Measurements from ENCODE around the gene NEURL1.

The NEURL1 gene

DNA sequence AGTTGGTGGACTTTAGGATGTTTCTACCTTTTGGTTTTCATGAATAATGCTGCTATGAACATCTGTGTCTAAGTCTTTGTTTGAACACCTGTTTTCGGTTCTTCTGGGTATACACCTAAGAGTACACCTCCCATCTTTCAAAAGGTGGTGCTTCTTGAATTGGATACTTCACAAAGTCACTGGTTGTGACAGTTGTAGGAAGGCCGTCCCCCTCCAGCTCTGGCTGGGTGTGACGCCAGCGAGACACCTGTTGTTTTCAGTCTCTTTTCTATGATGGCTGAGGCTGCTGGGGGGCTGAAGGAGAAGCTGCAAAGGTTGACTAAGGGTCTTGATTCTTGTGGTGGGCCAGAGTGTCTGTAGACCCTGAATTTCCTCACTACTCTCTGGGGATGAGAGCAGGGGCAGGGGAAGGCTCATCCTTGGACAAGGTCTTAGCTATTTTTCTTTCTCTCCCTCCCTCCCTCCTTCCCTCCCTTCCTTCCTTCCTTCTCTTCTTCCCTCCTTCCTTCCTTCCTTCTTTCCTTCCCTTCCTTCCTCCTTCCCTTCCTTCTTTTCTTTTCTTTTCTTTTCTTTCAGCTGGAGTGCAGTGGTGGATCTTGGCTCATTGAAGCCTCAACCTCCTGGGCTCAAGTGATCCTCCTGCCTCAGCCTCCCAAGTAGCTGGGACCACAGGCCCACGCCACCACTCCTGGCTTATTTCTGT is 5.6 kb downstream of the NEURL1 start:
- TF ChIP-seq, protein P1, sequence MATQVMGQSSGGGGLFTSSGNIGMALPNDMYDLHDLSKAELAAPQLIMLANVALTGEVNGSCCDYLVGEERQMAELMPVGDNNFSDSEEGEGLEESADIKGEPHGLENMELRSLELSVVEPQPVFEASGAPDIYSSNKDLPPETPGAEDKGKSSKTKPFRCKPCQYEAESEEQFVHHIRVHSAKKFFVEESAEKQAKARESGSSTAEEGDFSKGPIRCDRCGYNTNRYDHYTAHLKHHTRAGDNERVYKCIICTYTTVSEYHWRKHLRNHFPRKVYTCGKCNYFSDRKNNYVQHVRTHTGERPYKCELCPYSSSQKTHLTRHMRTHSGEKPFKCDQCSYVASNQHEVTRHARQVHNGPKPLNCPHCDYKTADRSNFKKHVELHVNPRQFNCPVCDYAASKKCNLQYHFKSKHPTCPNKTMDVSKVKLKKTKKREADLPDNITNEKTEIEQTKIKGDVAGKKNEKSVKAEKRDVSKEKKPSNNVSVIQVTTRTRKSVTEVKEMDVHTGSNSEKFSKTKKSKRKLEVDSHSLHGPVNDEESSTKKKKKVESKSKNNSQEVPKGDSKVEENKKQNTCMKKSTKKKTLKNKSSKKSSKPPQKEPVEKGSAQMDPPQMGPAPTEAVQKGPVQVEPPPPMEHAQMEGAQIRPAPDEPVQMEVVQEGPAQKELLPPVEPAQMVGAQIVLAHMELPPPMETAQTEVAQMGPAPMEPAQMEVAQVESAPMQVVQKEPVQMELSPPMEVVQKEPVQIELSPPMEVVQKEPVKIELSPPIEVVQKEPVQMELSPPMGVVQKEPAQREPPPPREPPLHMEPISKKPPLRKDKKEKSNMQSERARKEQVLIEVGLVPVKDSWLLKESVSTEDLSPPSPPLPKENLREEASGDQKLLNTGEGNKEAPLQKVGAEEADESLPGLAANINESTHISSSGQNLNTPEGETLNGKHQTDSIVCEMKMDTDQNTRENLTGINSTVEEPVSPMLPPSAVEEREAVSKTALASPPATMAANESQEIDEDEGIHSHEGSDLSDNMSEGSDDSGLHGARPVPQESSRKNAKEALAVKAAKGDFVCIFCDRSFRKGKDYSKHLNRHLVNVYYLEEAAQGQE (IDR thresholded peaks at IDR 0.05; ENCODE audit: insufficient read depth in 1 of 2, low read depth in 2 of 2, low read length in 2 of 2): no peak
- TF ChIP-seq FOXP2 (optimal IDR thresholded peaks at IDR 0.05; ENCODE audit: borderline replicate concordance, extremely low read depth, extremely low read length, insufficient read depth) (no peak), TAF1 (IDR thresholded peaks at IDR 0.05; ENCODE audit: borderline replicate concordance, insufficient read depth, low read length) (no peak), SIN3A (IDR thresholded peaks at IDR 0.05; ENCODE audit: borderline replicate concordance, insufficient read depth, low read length) (no peak), POLR2AphosphoS5 (IDR thresholded peaks at IDR 0.05; ENCODE audit: low read depth, low read length) (no peak)

DNA sequence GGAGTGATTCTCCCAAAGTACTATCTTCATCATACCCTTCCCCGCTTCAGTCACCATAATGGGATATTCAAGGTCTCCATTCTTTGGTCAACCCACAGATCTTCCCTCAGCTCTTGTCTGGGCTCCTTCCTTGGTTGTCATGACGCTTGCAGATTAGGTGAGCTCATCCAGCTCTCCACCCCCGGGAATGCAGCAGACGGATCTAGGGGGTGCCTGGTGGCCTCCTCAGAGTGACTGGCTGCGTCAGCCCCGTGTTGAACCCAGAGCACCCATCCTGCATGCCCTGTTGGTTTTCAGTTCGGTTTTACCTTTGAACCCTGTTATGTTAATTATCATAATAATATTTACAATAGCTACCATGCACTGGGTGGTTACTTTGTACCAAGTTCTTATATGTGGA is 6.4 kb downstream of the NEURL1 start:
- TF ChIP-seq, protein P1 (IDR thresholded peaks at IDR 0.05; ENCODE audit: insufficient read depth in 1 of 2, low read depth in 2 of 2, low read length in 2 of 2): no peak
- TF ChIP-seq POLR2AphosphoS5 (IDR thresholded peaks at IDR 0.05; ENCODE audit: low read depth, low read length) (no peak), SIN3A (IDR thresholded peaks at IDR 0.05; ENCODE audit: borderline replicate concordance, insufficient read depth, low read length) (no peak), TAF1 (IDR thresholded peaks at IDR 0.05; ENCODE audit: borderline replicate concordance, insufficient read depth, low read length) (no peak), FOXP2 (optimal IDR thresholded peaks at IDR 0.05; ENCODE audit: borderline replicate concordance, extremely low read depth, extremely low read length, insufficient read depth) (no peak)

DNA sequence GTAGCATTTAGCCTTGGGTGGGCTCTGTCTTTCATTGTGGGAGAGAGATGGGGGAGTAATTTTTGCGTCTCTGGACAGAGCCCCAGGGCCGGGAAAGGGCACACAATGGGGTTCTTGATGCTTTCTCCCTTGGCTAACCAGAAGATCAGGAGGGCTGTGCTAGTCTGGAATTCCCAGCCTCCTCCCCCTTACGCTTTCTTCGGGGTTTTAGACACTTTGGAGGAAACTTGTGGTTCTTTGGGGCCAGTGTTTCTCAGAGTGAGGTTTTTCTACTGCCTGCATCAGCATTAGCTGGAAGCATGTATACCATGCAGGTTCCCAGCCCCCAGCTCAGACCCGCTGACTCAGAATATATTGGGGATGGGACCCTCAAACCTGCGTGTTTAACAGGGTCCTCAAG is 7.0 kb downstream of the NEURL1 start:
- TF ChIP-seq, protein P1 (IDR thresholded peaks at IDR 0.05; ENCODE audit: insufficient read depth in 1 of 2, low read depth in 2 of 2, low read length in 2 of 2): no peak
- TF ChIP-seq FOXP2 (optimal IDR thresholded peaks at IDR 0.05; ENCODE audit: borderline replicate concordance, extremely low read depth, extremely low read length, insufficient read depth): no peak

DNA sequence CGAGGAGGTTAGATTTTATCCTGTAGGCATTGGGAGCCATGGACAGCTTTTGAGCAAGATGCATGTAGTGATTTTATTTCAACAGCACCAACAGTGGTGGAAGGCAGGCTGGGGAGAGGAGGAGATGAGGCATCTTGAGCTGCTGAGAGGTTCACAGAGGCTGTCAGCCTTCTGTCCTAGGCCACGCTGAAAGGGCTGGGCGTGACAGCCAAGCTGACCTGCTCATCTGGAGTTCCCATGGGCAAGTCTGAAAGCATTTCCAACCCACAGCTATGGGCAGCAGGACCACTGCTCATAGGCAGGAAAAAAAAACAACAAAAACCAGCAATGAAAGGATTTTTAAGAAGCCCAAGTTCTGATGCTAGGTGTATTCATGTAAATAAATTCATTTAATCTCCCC is 7.7 kb downstream of the NEURL1 start:
- TF ChIP-seq, protein P1 (IDR thresholded peaks at IDR 0.05; ENCODE audit: insufficient read depth in 1 of 2, low read depth in 2 of 2, low read length in 2 of 2): no peak
- TF ChIP-seq SIN3A (IDR thresholded peaks at IDR 0.05; ENCODE audit: borderline replicate concordance, insufficient read depth, low read length) (no peak), POLR2AphosphoS5 (IDR thresholded peaks at IDR 0.05; ENCODE audit: low read depth, low read length) (no peak), FOXP2 (optimal IDR thresholded peaks at IDR 0.05; ENCODE audit: borderline replicate concordance, extremely low read depth, extremely low read length, insufficient read depth) (no peak), TAF1 (IDR thresholded peaks at IDR 0.05; ENCODE audit: borderline replicate concordance, insufficient read depth, low read length) (no peak)
